HG03108 (cell line): ENCODE measurements around the gene TTC13.

Experiments used
- ATAC-seq: cut with Tn5 transposase; IDR thresholded peaks from one replicate; pipeline ENCODE4 v1.9.1; 2021; ENCODE audit warnings: moderate library complexity; ENCODE audit not compliant: unreplicated experiment

Gene TTC13

GRCh38 chr1:230877146-230877923, 101.3 kb downstream of the TTC13 start:
- ATAC-seq: no peak

DNA sequence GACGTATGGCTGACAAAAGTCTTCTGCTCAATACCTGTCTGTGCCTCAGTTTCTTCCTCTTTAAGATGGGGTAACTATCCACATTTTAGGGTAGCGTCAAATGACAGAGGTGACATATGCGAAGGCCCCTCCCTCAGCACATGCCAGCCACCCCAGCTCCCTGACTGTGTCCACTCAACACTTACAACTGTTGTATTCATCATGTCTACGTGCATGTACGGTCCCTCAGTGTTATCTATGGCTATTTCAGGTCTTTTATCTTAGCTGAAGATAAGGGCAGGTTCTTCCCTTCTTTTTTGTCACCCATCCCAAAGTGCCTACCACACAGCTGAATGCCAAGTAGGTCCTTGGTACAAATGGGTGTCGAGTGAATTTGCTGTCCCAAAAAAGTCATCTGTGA, 102.0 kb downstream of the TTC13 start:
- no peak for ATAC-seq

GRCh38 chr1:230875370-230875769, 103.3 kb downstream of the TTC13 start:
- no peak for ATAC-seq

- ATAC-seq: no peak
These were observed 107.7 kb downstream of the TTC13 start for GRCh38 chr1:230870916-230871315.

DNA sequence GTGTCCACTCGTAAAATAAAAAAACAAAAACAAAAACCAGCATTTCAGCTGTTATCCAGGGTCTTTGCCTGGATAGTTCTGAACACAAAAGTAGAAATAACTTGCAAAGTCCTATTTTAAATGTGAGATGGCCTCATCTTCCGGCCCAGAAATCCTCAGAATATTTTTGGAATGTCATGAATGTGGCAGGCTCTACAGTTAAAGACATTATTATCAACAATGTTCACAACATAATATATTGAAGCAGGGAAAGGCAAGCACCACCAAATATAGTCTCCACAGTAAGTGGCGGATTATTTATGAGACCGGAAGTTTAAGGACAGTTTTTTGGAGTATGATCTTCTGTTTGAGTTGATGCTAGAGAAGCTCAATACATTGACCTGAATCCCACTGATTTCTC, 109.2 kb downstream of the TTC13 start:
- ATAC-seq: no peak

DNA sequence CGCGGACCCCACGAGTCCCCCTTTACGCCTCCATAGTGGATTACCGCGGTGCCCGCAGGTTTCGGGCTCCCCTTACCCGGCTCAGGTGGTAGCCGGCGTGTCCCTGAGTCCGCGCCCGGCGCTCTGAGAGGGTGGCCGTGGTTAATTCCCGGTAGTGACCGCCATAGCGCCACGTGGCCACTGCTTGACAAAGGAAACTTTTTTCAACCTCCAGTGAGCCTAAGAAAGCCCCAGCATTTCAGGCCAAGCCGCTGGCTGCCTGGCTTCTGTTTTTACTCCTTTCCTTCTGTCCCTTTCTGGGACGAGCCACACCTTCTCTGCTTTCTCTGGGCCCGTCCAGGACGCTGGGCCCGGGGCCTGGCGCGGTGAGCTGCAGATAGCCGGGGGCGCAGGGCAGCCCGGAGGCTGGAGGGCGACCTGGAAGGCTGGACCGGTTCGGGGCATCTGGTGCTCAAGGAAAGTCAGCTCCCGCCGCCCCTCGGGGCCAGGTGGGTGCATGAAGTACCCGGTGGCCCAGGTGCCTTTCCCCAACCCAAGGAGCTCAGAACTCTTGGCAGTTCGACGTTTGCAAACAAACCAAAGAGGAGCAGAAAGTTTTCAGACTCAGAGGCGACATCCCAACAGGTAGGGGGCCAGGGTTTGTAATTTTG, 109.8 kb downstream of the TTC13 start:
- peak; percentile 31 for ATAC-seq

DNA sequence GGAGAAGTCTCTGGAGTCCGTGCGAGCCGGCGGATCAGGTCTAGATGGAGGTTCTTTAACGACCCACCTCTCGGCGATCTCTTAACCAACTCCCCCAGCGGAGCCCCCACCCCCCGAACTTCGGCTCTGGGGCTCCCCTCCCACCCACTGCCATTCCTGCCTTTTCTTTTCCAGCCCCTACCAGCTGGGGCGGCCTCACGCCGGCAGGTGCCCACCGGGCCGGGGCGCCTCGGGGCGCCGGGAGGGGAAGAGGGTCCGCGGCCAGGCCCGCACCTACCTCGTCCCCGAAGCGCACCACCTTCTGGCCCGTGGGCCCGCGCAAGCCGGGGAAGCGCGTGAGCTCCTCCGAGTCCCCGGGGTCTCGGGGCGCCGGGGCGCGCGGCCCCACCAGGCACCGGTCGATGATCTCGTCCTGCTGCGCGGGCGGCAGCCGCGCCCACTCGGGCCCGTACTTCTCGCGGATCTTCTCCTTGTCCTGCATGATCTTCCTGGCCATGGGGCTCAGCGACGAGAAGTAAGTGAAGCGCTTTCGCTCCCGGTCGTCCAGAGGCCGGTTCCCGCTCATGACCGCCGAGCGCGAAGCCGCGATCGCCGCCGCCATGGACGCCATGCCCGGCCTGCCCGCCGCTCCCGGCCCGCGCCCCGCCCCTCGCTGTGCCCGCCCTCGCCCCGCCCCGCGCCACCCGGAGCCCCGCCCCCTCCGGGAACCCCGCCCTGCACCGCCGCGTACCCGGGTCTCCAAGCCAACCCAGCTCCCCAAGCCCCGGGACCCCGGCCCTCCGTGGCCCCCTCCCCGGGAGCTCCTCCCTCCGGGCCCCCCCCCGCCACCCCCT, 110.5 kb downstream of the TTC13 start, which contains the start of gene C1orf198:
TSS of gene C1orf198 (minus strand) at position 619 of the 833 bp plus-strand sequence. CDS start at position 610, 9 bp downstream.
- ATAC-seq: peak; percentile 80

DNA sequence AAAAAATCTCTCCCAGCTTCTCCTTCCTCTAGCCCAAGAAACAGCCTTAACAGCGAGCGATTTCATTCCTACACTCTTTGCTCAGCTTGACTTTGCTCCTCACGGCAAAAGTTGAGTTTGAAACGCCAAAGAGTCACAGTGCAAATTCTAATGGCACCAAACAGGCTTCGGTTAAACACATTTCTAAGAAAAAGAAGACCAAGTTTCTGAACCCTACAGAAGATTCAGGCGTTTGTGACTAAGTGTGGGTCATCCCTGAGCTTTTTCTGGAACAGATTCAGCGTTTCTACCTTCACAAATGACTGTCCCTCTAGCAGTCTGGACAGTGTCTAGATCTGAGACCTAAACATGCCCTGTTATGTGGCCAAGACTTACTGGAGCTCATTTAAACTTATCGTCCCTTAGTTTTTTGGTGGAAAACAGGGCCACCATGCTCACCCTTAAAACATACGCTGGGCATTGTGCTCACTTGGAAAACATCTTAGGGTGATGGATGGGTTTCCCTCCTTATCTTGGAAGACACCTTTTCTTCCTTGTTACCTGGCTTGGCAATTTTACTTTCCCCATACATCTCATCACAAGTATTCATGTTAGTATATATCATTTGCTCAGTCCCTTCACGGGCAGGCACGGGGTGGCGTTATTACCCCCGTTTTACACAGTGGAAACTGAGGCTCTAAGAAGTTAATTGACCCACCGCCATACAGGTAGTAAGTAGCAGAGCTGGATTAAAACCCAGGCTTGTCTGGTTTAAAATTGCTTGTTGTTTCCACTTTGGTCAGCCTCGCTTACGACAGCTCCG, 111.4 kb downstream of the TTC13 start:
- no peak for ATAC-seq

GRCh38 chr1:230866171-230867070, 112.2 kb downstream of the TTC13 start:
- ATAC-seq: no peak

GRCh38 chr1:230865062-230865817, 113.4 kb downstream of the TTC13 start:
- no peak for ATAC-seq

DNA sequence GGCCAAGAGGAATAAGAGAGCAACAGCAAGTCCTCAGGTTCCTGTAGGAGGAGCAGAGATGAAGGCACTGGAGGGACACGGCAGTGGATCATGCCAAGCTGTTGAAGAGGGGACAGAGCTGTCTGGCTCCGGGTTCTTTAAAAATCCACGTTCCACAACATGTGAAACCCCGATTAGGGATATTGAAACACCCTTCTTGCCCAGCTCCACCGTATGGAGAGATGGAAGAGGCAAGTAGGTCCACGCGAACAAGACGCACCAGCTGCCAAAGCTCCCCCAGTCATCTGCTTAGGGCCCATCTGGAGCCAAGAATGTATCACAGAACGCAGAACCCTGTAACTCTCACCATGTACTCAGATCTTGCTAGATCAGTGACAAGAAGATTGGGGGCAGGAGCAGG, 114.2 kb downstream of the TTC13 start:
- ATAC-seq: no peak

GRCh38 chr1:230863449-230863848, 115.2 kb downstream of the TTC13 start:
- no peak for ATAC-seq

DNA sequence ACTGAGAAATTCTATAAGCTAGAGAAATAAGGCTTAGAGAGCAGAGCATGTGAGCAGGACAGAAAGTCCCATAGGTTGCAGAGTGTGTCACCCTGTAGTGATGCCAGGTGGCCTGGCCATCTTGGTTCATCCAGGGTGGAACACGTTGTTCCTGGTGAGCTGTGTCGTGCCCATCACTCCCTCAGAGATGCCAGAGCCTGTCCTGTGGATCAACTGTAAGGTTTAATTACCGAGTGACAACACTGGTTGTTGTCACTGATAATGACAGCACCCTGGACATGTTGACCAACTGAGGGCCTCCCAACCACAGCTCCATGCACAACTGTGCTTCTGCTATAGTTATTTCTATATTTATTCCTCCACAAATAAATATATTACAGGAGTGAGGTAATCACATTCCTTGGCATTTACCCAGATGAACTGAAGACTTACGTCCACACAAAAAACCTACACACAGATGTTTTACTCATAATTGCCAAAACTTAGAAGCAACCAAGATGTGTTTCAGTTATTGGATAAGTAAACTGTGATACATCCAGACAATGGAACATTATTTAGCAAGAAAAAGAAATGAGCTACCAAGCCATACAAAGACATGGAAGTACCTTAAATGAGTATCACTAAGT, 116.6 kb downstream of the TTC13 start:
- no peak for ATAC-seq

- no peak for ATAC-seq
These were observed 117.2 kb downstream of the TTC13 start for GRCh38 chr1:230861489-230861888.

DNA sequence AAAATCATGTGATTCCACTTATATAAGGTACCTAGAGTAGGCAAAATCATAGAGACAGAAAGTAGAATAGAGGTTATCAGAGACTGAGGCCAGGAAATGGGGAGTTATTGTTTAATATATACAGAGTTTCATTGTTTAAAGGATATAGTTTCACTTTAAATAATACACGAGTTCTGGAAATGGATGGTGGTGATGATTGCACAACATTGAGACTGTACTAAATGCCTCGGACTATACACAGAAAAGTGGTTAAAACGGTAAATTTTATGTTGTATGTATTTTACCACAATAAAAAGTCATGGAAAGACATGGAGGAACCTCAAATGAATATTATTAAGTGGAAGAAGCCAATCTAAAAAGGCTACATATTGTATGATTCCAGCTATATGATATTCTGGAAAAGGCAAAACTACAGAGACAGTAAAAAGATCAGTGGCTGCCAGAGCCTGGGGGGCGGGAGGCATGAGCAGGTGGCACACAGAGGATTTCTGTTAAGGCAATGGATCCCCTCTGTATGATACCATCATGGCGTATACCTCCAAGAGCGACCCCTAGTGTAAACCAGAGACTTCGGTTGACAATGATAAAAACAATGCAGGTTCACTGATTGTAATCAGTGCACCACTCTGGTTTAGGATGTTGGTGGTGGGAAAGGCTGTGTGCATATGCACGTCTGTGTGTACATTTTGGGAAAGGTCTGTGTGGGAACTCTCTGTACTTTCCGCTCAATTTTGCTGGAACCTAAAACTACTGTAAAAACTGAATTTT, 117.9 kb downstream of the TTC13 start:
- no peak for ATAC-seq

DNA sequence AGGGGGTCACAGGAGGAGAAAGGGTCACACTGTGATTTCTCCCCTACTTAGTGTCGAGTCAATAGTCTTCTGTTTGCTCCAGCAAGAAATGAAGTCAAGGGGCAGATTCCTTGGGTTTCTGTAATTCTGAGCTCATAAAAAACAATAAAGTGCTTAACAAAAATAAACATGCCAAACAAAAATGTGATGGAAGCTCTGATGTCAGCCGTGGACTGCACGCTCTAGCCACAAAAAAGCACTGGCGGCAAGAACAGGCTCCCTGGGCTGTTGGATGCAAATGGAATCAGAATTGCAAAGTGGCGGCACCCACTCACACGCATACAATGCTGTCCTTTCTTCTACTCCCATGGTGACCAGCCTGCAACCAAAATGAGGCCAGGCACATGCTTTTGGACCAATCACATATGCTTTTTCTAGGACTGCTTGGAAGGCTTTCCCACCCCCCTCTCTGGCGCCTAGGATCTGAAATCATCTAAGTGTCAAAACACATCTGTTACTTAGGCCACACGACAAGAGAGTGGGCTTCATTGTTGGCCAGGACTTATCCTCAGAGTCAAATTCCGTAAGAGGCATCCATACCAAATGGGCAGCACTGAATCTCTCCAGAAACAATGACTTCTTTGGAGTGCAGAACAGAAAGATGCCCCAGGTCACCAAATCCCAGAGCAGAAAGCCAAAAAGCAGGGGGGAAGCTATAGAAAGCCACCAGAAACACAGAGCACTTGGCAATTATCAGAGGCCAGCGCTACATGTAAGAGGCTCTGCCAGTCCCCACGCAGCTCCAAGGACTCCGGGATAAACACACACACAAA, 119.5 kb downstream of the TTC13 start:
- no peak for ATAC-seq

GRCh38 chr1:230858236-230858820, 120.3 kb downstream of the TTC13 start:
- no peak for ATAC-seq
